GM21526 (cell line): ENCODE results near the gene ACTG2.

Source experiments
- ATAC-seq: cut with Tn5 transposase; IDR thresholded peaks from one replicate; pipeline ENCODE4 v1.9.1; 2021; ENCODE audit warnings: moderate library complexity; ENCODE audit not compliant: unreplicated experiment, low FRiP score

Gene ACTG2

DNA sequence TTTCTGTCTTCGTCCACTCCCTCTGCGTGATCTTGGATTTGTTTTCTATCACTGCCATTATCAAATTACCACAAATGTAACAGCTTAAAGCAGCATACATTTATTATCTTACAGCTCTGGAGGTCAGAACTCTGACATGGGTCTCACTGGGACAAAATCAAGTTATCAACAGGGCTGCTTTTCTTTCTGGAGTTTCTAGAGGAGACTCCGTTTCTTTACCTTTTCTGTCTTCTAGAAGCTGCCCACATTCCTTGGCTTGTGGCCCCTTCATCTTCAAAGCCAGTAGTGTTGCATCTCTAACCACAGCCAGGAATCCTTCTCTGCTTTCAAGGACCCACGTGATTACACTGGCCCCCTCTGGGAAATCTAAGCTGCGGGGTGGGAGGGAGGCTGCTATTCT is 70.0 kb downstream of the ACTG2 start:
- no peak for ATAC-seq

DNA sequence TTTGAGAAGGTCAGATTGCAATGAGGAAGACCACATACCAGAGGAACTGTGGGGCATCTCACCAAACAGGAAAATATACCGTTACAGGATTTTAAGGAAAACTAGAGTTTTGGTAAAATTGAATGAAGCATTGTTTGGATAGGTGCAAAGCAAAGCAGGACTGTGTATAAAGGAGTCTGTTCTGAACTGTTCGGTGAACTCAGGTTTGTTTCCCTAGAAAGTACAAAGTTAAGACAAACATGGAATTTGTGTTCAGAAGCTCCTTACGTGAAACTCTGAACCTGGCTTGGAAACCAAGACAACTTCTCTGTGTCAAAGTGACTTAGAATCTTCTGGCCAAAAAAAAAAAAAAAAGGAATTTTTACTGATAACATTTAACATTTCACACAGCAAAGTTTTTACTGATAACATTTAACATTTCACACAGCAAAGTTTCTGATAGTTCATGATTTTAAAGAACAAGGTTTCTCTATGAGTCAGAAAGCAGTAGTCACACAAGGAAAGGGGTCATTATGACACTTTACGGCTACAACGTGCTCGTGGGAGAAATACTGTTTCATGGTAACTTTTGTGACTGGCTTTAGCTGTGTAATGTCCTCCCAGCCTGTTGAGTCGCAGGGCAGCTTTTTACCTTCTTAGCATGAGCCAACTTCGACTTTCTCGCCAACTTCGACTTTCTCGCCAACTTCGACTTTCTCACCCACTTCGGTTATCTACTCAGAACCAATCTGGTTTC is 70.7 kb downstream of the ACTG2 start:
- ATAC-seq = no peak

DNA sequence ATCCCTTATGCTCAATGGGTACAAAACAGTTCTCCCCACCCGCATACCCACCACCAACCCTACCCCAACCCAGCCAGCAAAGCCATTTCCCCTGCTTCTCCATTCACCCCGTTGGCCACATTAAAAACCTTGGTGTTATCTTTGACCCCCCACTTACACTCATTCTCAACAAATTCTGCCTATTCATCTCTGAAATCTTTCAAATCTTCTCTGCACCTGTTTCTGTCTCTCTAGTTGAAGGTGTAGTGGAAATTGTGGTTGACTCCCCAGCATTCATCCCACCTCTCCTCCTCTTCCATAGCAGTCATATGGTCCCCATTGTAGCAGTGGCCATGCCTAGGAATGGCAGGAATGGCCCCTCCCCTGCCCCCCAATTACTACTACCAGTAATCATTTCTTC is 71.4 kb downstream of the ACTG2 start:
- no peak for ATAC-seq

DNA sequence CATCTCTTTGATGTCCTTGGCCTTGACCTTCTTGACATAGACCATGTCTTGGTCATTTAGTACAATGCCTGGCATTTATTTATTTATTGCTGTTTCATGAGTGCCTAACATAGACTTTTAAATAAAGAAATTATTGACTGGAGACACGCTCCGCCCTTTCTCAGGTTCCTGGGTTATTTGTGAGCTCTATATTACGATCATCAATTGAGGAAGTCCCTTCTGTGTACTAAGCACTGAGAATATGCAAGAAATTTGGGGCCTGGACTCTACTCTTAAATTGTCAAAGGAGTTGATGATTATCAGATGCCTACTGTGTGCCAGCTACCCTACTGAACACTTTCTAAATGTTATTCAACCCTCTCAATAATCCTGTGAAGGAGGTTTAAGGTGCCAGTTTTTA is 72.2 kb downstream of the ACTG2 start:
- no peak for ATAC-seq

DNA sequence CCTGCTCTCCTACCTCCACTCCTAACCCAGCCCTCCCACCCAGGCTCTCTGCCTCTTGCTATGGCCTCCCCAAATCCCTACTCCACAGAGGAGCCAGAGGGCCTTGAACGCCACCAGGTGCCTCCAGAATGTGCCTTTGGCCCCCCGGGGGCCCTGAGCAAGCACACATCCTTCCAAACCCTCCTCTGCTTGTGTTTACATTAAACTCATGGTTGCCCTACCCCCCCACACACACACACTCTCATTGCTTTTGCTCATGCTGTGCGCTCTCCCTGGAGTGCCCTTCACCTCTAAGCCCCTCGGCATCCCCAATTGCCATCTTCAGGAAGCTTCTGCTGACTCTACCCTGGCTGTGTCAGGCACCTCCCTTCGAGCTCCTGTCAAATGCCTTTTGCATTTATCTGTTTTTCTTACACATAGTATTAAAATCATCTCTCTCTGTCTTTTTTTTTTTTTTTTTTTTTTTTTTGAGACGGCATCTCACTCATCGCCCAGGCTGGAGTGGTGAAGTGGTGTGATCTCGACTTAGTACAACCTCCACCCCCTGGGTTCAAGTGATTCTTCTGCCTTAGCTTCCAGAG is 75.6 kb downstream of the ACTG2 start:
- ATAC-seq = no peak

DNA sequence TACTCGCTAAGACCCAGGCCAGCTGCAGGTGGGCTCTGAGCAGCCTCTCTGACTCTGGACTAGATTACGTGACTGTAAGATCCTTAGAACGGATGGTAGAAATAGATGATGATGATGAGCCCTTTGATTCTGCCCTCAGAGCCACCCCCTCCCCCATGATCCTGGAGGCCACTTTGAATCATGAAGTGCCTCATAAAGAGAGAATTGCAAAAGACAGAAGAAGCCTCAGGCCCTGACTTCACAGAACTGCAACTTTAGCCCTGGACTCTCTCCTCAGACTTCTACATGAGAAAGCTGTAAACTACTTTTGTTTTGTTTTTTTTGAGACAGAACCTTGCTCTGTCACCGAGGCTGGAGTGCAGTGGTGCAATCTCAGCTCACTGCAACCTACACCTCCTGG is 76.5 kb downstream of the ACTG2 start:
- no peak for ATAC-seq
